ENCODE data around the gene COMT.

Gene COMT

GRCh38 chr22:19984201-19984753, 42.7 kb downstream of the COMT start:
- Histone ChIP-seq H3K27ac (ENCODE audit: low read depth, low read length) (no peak overlapping the region), H3K27me3 (ENCODE audit: insufficient read depth, low read length) (no peaks in the 10 kb centered on the region)
- WGBS = 84% methylated on average over 17 of the region's 19 CpGs

GRCh38 chr22:19984851-19985811, 43.6 kb downstream of the COMT start:
- H3K27ac ChIP-seq (ENCODE audit: low read depth, low read length) = no peak overlapping the region
- 91% methylated on average over 11 of the region's 11 CpGs for WGBS
- peaks cover 14% of the 10 kb centered on the region for H3K36me3 ChIP-seq (ENCODE audit: insufficient read depth, low read length)
- no peaks in the 10 kb centered on the region for H3K9me3 ChIP-seq (ENCODE audit: insufficient read depth, low read depth, low read length)
- no peaks in the 10 kb centered on the region for H3K27me3 ChIP-seq (ENCODE audit: insufficient read depth, low read length)
- peaks cover 5% of the 10 kb centered on the region; the same call in 1 of the 2 replicates for H3K4me1 ChIP-seq (ENCODE audit: insufficient read depth, low read length)
- H3K4me3 ChIP-seq (ENCODE audit: low read length) = no peak overlapping the region
- no peak overlapping the region for H3K9ac ChIP-seq (ENCODE audit: low read depth, low read length)

More at GRCh38 chr22:19984201-19984753, 42.7 kb downstream of the COMT start:
- Histone ChIP-seq H3K9me3 (ENCODE audit: insufficient read depth, low read depth, low read length) (no peaks in the 10 kb centered on the region), H3K9ac (ENCODE audit: low read depth, low read length) (no peak overlapping the region), H3K4me1 (ENCODE audit: insufficient read depth, low read length) (peaks cover 5% of the 10 kb centered on the region; the same call in 1 of the 2 replicates), H3K4me3 (ENCODE audit: low read length) (no peak overlapping the region), H3K36me3 (ENCODE audit: insufficient read depth, low read length) (peaks cover 16% of the 10 kb centered on the region)

- Histone ChIP-seq H3K27ac (ENCODE audit: low read depth, low read length) (no peak overlapping the region), H3K9ac (ENCODE audit: low read depth, low read length) (peak overlapping the region; percentile 88), H3K9me3 (ENCODE audit: insufficient read depth, low read depth, low read length) (no peaks in the 10 kb centered on the region), H3K27me3 (ENCODE audit: insufficient read depth, low read length) (no peaks in the 10 kb centered on the region), H3K36me3 (ENCODE audit: insufficient read depth, low read length) (peaks cover 8% of the 10 kb centered on the region; the same call in 1 of the 2 replicates), H3K4me1 (ENCODE audit: insufficient read depth, low read length) (peaks cover 5% of the 10 kb centered on the region; the same call in 1 of the 2 replicates), H3K4me3 (ENCODE audit: low read length) (peak overlapping the region; percentile 87)
- 66% methylated on average over 2 of the region's 2 CpGs for WGBS
These were observed 44.4 kb downstream of the COMT start for GRCh38 chr22:19986011-19986409.

DNA sequence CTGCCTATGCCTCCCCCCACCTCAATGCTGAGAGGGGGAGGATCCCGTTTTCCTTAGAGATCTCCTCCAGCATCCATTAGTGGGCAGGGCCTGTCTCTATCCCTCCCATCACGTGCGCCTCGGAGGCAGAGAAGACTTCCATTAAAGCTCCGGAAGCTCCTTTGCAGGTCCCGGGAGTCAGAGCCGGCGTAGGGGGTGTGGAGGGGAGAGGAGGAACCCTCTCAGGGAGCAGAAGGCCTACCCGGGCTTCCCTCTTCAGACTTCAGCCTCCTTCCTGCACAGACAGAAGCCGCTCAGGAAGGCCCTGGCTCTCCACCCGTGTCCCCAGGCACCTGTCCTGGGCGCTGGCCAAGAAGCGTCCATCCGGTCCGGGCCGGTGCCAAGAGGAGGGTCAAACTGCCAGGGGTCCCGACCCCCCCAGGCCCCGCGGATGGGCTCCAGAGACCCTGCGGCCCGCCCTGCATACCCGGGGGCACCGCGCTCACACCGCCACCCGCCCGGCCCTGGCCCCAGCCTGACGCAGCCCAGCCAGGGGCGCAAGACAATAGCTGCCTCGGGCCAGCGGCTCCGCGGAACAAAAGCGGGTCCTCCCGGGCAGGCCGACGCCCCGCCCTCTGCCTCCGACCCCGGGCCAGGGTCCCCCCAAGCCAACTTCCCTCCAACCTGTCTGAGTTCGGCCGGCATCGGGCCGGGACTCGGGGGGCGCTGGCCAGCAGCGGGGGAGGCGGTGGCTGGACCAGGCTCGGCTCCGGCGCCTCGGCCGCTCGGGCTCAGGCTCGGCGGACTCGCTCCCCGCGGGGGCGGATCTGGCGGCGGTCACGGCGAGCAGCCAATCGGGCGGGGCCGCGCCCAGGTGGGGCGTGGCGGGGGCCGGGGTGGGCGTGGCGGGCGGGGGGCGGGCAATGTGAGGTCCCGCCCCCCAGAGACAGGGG, 45.1 kb downstream of the COMT start:
- Histone ChIP-seq H3K36me3 (ENCODE audit: insufficient read depth, low read length) (0 out of 2 replicates have a peak, but pooled peaks cover 2% of the 10 kb centered on the region), H3K9me3 (ENCODE audit: insufficient read depth, low read depth, low read length) (no peaks in the 10 kb centered on the region), H3K27ac (ENCODE audit: low read depth, low read length) (peak overlapping the region; percentile 74), H3K4me1 (ENCODE audit: insufficient read depth, low read length) (peaks cover 5% of the 10 kb centered on the region; the same call in 1 of the 2 replicates), H3K9ac (ENCODE audit: low read depth, low read length) (peak overlapping the region; percentile 88), H3K4me3 (ENCODE audit: low read length) (peak overlapping the region; percentile 87), H3K27me3 (ENCODE audit: insufficient read depth, low read length) (no peaks in the 10 kb centered on the region)
- WGBS = under 1% methylated on average over 63 of the region's 76 CpGs

DNA sequence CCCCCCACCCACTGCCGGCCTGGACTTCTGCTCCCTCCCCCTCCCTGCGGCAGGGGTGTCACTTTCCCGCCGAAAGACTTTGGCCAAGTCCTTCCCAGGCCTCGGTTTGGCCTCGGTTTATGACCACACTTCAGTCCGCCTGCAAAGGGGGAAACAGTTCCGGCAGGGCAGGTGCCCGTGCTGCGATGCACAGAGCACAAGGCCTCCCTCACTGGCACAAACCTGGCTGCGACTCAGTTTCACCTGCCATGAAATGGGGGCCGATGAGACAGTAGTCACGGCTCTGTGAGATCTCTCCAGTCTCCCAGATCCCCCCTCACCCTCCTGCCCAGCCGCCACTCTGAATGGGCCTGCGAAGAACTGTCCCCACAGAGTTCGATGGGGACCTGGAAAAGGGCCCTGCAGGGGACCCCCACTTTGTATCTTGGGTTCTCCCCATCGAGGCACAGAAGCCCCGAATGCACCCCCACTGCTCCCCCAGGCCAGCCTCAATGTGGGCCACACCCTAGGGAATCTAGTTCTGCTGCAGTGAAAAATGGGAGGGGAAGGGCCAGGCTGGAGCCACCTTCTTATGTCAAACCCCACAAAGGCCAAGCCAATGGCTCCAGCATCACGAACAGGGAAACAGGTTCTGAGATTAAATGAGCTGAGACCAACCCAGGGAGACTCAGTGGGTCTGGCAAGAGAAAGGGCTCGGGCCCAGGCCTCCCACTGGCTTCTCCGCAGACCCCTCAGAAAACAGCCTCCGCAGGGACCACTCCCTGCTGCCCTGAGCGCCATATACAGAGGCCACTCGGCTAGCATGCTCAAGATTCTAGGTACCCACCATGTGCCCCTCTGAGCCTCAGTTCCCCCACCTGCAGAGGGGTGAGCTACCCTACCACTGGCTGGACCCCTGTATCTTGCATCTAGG, 46.1 kb downstream of the COMT start:
- peaks cover 5% of the 10 kb centered on the region; the same call in 1 of the 2 replicates for H3K4me1 ChIP-seq (ENCODE audit: insufficient read depth, low read length)
- no peak overlapping the region for H3K4me3 ChIP-seq (ENCODE audit: low read length)
- no peaks in the 10 kb centered on the region for H3K9me3 ChIP-seq (ENCODE audit: insufficient read depth, low read depth, low read length)
- H3K9ac ChIP-seq (ENCODE audit: low read depth, low read length) = no peak overlapping the region
- H3K27ac ChIP-seq (ENCODE audit: low read depth, low read length) = no peak overlapping the region
- H3K27me3 ChIP-seq (ENCODE audit: insufficient read depth, low read length) = no peaks in the 10 kb centered on the region
- 68% methylated on average over 24 of the region's 24 CpGs for WGBS
- H3K36me3 ChIP-seq (ENCODE audit: insufficient read depth, low read length) = no peaks in the 10 kb centered on the region

DNA sequence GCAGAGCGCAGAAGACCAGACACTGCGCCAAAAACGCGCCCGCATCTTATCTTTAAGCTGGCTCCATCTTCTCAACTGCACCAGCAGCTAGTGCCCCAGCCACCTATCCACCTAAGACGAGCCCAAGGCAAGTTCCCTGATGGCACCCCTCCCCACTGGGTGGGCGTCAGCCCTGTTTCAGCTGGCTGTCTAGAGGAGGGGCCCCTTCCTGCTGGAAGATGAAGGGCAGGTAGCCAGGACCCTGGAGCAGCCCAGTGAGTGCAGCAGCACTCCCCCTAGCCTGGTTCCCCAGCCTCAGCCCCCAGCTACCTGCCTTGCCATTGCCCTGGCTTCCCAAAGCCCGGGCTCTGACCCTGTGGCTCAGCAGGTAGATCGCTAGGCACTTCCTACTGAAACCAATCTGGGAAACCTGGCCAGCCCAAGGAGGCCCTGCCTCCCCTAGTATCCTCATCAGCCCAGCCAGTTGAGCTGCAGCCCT, 46.8 kb downstream of the COMT start:
- Histone ChIP-seq H3K36me3 (ENCODE audit: insufficient read depth, low read length) (no peaks in the 10 kb centered on the region), H3K9ac (ENCODE audit: low read depth, low read length) (no peak overlapping the region), H3K27ac (ENCODE audit: low read depth, low read length) (no peak overlapping the region), H3K27me3 (ENCODE audit: insufficient read depth, low read length) (no peaks in the 10 kb centered on the region), H3K4me1 (ENCODE audit: insufficient read depth, low read length) (peaks cover 5% of the 10 kb centered on the region; the same call in 1 of the 2 replicates), H3K9me3 (ENCODE audit: insufficient read depth, low read depth, low read length) (no peaks in the 10 kb centered on the region), H3K4me3 (ENCODE audit: low read length) (no peak overlapping the region)
- WGBS = 89% methylated on average over 9 of the region's 9 CpGs

DNA sequence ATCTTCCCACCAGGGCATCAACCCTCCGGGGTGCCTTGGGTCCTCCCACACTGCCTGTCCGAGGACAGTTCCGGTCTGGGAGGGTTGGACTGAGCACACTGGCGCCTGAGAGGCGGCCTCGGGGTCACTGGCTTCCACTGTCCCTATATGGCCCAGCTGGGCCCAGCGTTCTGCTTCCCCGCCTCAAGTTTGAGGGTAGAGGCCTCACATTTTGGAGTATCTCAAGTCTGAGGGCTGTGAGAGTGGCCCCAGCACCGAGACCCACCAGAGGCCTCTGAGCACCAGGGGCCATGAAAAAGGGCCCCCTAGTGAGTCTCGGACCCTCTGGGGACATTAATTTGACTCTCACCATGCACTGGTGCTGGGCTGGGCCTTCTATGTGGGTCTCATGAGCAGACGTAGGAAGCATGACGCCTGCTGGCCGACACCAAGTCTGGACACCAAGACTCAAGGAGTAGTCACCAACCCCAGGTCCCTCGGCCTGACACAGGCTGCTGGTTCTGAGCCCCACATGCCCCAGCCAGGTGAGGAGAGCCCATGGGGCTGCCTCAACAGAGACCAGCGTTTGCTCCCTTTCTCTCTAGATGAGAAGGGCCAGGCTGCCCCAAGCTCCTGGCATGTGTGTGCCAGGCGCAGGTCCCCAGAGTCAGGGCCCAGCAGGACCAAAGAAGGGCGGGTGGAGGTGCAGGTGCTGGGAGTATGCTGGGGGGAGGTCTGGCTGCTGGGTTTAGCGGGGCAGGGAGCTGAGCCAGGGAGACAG, 47.6 kb downstream of the COMT start:
- no peaks in the 10 kb centered on the region for H3K36me3 ChIP-seq (ENCODE audit: insufficient read depth, low read length)
- H3K27ac ChIP-seq (ENCODE audit: low read depth, low read length) = no peak overlapping the region
- no peak overlapping the region for H3K9ac ChIP-seq (ENCODE audit: low read depth, low read length)
- H3K4me1 ChIP-seq (ENCODE audit: insufficient read depth, low read length) = peaks cover 5% of the 10 kb centered on the region; the same call in 1 of the 2 replicates
- H3K9me3 ChIP-seq (ENCODE audit: insufficient read depth, low read depth, low read length) = no peaks in the 10 kb centered on the region
- no peak overlapping the region for H3K4me3 ChIP-seq (ENCODE audit: low read length)
- H3K27me3 ChIP-seq (ENCODE audit: insufficient read depth, low read length) = no peaks in the 10 kb centered on the region
- WGBS = 91% methylated on average over 18 of the region's 18 CpGs

- Histone ChIP-seq H3K36me3 (ENCODE audit: insufficient read depth, low read length) (no peaks in the 10 kb centered on the region), H3K9ac (ENCODE audit: low read depth, low read length) (no peak overlapping the region), H3K27ac (ENCODE audit: low read depth, low read length) (no peak overlapping the region), H3K4me3 (ENCODE audit: low read length) (no peak overlapping the region), H3K27me3 (ENCODE audit: insufficient read depth, low read length) (no peaks in the 10 kb centered on the region), H3K9me3 (ENCODE audit: insufficient read depth, low read depth, low read length) (no peaks in the 10 kb centered on the region), H3K4me1 (ENCODE audit: insufficient read depth, low read length) (peaks cover 5% of the 10 kb centered on the region; the same call in 1 of the 2 replicates)
- WGBS = 72% methylated on average over 3 of the region's 3 CpGs
These were observed 48.1 kb downstream of the COMT start for GRCh38 chr22:19989725-19990067.

- Histone ChIP-seq H3K9me3 (ENCODE audit: insufficient read depth, low read depth, low read length) (no peaks in the 10 kb centered on the region), H3K4me3 (ENCODE audit: low read length) (no peak overlapping the region), H3K36me3 (ENCODE audit: insufficient read depth, low read length) (no peaks in the 10 kb centered on the region), H3K27me3 (ENCODE audit: insufficient read depth, low read length) (no peaks in the 10 kb centered on the region), H3K9ac (ENCODE audit: low read depth, low read length) (no peak overlapping the region), H3K4me1 (ENCODE audit: insufficient read depth, low read length) (peaks cover 5% of the 10 kb centered on the region; the same call in 1 of the 2 replicates), H3K27ac (ENCODE audit: low read depth, low read length) (no peak overlapping the region)
- WGBS = 98% methylated on average over 2 of the region's 2 CpGs
These were observed 48.6 kb downstream of the COMT start for GRCh38 chr22:19990188-19990587.
